Measurements from ENCODE around the gene KRT86. TPM values are rescaled to one million over a fixed set of nuclear protein-coding genes. Genes with fewer than 3 reads are reported as not detected.

The KRT86 gene
- total and polyA plus RNA-seq, 2 of the 8 experiments (the other 6 are each of a cell fraction or from before 2014, with no cell fraction given) = 0.12 TPM; not detected in 1

GRCh38 chr12:52275686-52276085 is 1.2 kb downstream of the KRT86 start:
- WGBS, 2 experiments (ENCODE audit: extremely low coverage in 1 of 2, insufficient coverage in 1 of 2, insufficient read length in 1 of 2, insufficient replicate concordance in 2 of 2, low coverage in 1 of 2, low lambda C conversion rate in 2 of 2, missing lambda C conversion rate in 1 of 2) = 82% methylated on average over 3 of the region's 3 CpGs; no CpG with 5 or more reads in 1 of the 2 experiments
- no peak overlapping the region for H3K14ac ChIP-seq (ENCODE audit: insufficient read length)
- no peak overlapping the region for H3K18ac ChIP-seq (ENCODE audit: extremely low read depth, low read length)
- H2AFZ ChIP-seq (ENCODE audit: low read length) = no peak overlapping the region
- no peaks in the 10 kb centered on the region; the same call in 1 of the 2 replicates for H3K79me1 ChIP-seq (ENCODE audit: low read depth, low read length)
- H2BK15ac ChIP-seq (ENCODE audit: low read length) = no peak overlapping the region
- no peak overlapping the region for H3K27ac ChIP-seq (ENCODE audit: low read depth, low read length)
- no peak overlapping the region for H4K8ac ChIP-seq (ENCODE audit: extremely low read depth, insufficient read depth, low read length)
- no peak for FAIRE-seq
- H4K20me1 ChIP-seq (replicated peaks in 1 of 2; ENCODE audit: control insufficient read depth in 1 of 2, insufficient read depth in 2 of 2, low read length in 2 of 2) = no peaks in the 10 kb centered on the region
- H4K91ac ChIP-seq (replicated peaks; ENCODE audit: insufficient read length, low read length) = no peak overlapping the region
- CTCF ChIA-PET (ENCODE audit: partially characterized antibody) = interaction anchor here (0.8 to 10.7 kb wide), 14 partner anchors 10 to 608 kb away, joined by 3 to 99 read pairs (median 4); no protein-coding TSS in a partner anchor
- H2BK120ac ChIP-seq (replicated peaks; ENCODE audit: low read depth, low read length) = no peak overlapping the region
- no peak overlapping the region for H3K4ac ChIP-seq (replicated peaks; ENCODE audit: insufficient read length, low read depth, low read length)
- no peak for DNase-seq (ENCODE audit: low read depth in 1 of 2, low spot score in 2 of 2)
- H3K27me3 ChIP-seq (replicated peaks in 1 of 4; ENCODE audit: control insufficient read depth in 3 of 4, extremely low read depth in 1 of 4, insufficient read depth in 3 of 4, low read length in 3 of 4) = peaks cover 0 to 12% (median 5%) of the 10 kb centered on the region in 4 experiments; a peak in 4 of 7 replicates
- peaks cover 0 to 4% (median 0%) of the 10 kb centered on the region in 4 experiments; a peak in 1 of 7 replicates for H3K4me1 ChIP-seq (replicated peaks in 1 of 4; ENCODE audit: control insufficient read depth in 3 of 4, insufficient read depth in 4 of 4, low read length in 3 of 4)
- H3K79me2 ChIP-seq (ENCODE audit: control insufficient read depth in 1 of 2, insufficient read depth in 2 of 2, low read length in 2 of 2) = no peaks in the 10 kb centered on the region
- no peak overlapping the region for H3K9ac ChIP-seq (replicated peaks in 1 of 4; ENCODE audit: extremely low read depth in 1 of 4, low read depth in 3 of 4, low read length in 3 of 4)
- H3K56ac ChIP-seq (replicated peaks; ENCODE audit: insufficient read length, low read depth, low read length) = no peak overlapping the region
- peaks cover 4% of the 10 kb centered on the region; the same call in 1 of the 2 replicates for H3K23me2 ChIP-seq (ENCODE audit: low read depth, low read length)
- no peak overlapping the region for H3K23ac ChIP-seq (ENCODE audit: insufficient read length)
- POLR2A ChIA-PET (ENCODE audit: partially characterized antibody) = interaction anchor here (1.4 kb wide), 1 partner anchor 11 kb away, joined by 3 read pairs; no protein-coding TSS in a partner anchor
- no peaks in the 10 kb centered on the region for H3K9me3 ChIP-seq (ENCODE audit: insufficient read depth in 2 of 2, low read depth in 1 of 2, low read length in 1 of 2)
- no peak overlapping the region for H3K4me2 ChIP-seq (ENCODE audit: insufficient read depth in 1 of 2, low read depth in 2 of 2, low read length in 2 of 2)
- H2BK5ac ChIP-seq (ENCODE audit: low read depth, low read length) = no peak overlapping the region
- no peak overlapping the region for H2BK12ac ChIP-seq (ENCODE audit: low read depth, low read length)
- no peaks in the 10 kb centered on the region for H3K36me3 ChIP-seq (ENCODE audit: control insufficient read depth in 2 of 4, insufficient read depth in 4 of 4, low read length in 3 of 4)
- no peak overlapping the region for H2AK5ac ChIP-seq (ENCODE audit: low read depth, low read length)
- H2BK20ac ChIP-seq (ENCODE audit: low read length) = no peak overlapping the region
- no peak overlapping the region for H4K5ac ChIP-seq (ENCODE audit: insufficient read length, low read depth, low read length)
- no peak overlapping the region for H3K4me3 ChIP-seq (ENCODE audit: extremely low read depth in 1 of 4, insufficient read depth in 2 of 4, low read depth in 3 of 4, low read length in 4 of 4)
- no peak for TF ChIP-seq CTCF (IDR thresholded peaks at IDR 0.05; ENCODE audit: control extremely low read depth in 1 of 3, insufficient read depth in 1 of 3, low read depth in 1 of 3, low read length in 3 of 3)
- no peak for TF ChIP-seq HDAC6 (IDR thresholded peaks at IDR 0.05; ENCODE audit: low read depth, low read length)
- TF ChIP-seq CBX8 (IDR thresholded peaks at IDR 0.05; ENCODE audit: borderline replicate concordance, low read depth, low read length) = no peak
- no peak for TF ChIP-seq EP300 (IDR thresholded peaks at IDR 0.05; ENCODE audit: borderline replicate concordance in 1 of 2, low read depth in 2 of 2, low read length in 2 of 2)
- no peak for TF ChIP-seq CTBP2 (IDR thresholded peaks at IDR 0.05; ENCODE audit: borderline replicate concordance, insufficient read depth, insufficient read length, low read length)
- TF ChIP-seq TCF12 (IDR thresholded peaks at IDR 0.05; ENCODE audit: low read depth, low read length) = no peak
- no peak for TF ChIP-seq RAD21 (IDR thresholded peaks at IDR 0.05 in 1 of 2, conservative IDR thresholded peaks at IDR 0.05 in 1 of 2; ENCODE audit: low read depth in 2 of 2, low read length in 2 of 2)
- TF ChIP-seq RFX5 (IDR thresholded peaks at IDR 0.05; ENCODE audit: borderline replicate concordance, low read depth, low read length) = no peak
- TF ChIP-seq KDM4A (IDR thresholded peaks at IDR 0.05; ENCODE audit: low read depth, low read length, severe bottlenecking) = no peak
- TF ChIP-seq SRF (IDR thresholded peaks at IDR 0.05; ENCODE audit: low read depth, low read length) = no peak
